Spinal cord (tissue), 10 donors: ENCODE measurements around the gene CFAP46. TPM values are rescaled to one million over a fixed set of nuclear protein-coding genes. Genes with fewer than 3 reads are reported as not detected.

Experiments used
- DNase-seq, 6 donors: peaks; one replicate each; pipeline versions ENCODE4 v3.0.0 to v3.0.0-alpha.2; 2013 to 2015; ENCODE audit warnings: low spot score in 6 of 6, low read depth in 4 of 6
- H3K27ac ChIP-seq: one replicate; pipeline ENCODE4 v1.5.1; 2013; ENCODE audit warnings: low read depth, low read length, control low read depth
- H3K27me3 ChIP-seq: one replicate; pipeline ENCODE4 v1.6.1; 2013; ENCODE audit warnings: low read length; ENCODE audit not compliant: control insufficient read depth, insufficient read depth
- H3K36me3 ChIP-seq: one replicate; pipeline ENCODE4 v1.6.1; 2013; ENCODE audit warnings: low read length; ENCODE audit not compliant: control insufficient read depth, insufficient read depth
- H3K4me1 ChIP-seq: one replicate; pipeline ENCODE4 v1.6.1; 2013; ENCODE audit warnings: low read length; ENCODE audit not compliant: control insufficient read depth, insufficient read depth
- H3K4me3 ChIP-seq: one replicate; pipeline ENCODE4 v1.5.1; 2013; ENCODE audit warnings: low read depth, low read length, control low read depth
- H3K9me3 ChIP-seq: one replicate; pipeline ENCODE4 v1.6.1; 2013; ENCODE audit warnings: low read length; ENCODE audit not compliant: control insufficient read depth, insufficient read depth
- WGBS: methylation state at CpG from one replicate; pipeline ENCODE4 v1.1.5; 2013; ENCODE audit warnings: missing lambda C conversion rate; ENCODE audit not compliant: insufficient coverage; 5-methylcytosine and 5-hydroxymethylcytosine counted together
- polyA plus RNA-seq, 2 donors: library from polyadenylated mRNA; unstranded; fragments of 120-200 nt; gene quantifications; one replicate each; pipeline ENCODE4 v1.2.1, GENCODE V29; 2013; ENCODE audit not compliant: insufficient read length in 2 of 2
- total RNA-seq, 2 donors: library from RNA; depleted of rRNA in 1 of 2; stranded (reverse); fragments of 120-200 nt in 1 of 2; fragments of >200 nt in 1 of 2; gene quantifications; one replicate each; pipeline versions ENCODE4 v1.2.3 to v1.2.4, GENCODE V29; 2013 to 2014
- donor health status: healthy.

Gene CFAP46
- total and polyA plus RNA-seq, 4 donors, result 5.3 to 14.3 (median 13.2) TPM

DNA sequence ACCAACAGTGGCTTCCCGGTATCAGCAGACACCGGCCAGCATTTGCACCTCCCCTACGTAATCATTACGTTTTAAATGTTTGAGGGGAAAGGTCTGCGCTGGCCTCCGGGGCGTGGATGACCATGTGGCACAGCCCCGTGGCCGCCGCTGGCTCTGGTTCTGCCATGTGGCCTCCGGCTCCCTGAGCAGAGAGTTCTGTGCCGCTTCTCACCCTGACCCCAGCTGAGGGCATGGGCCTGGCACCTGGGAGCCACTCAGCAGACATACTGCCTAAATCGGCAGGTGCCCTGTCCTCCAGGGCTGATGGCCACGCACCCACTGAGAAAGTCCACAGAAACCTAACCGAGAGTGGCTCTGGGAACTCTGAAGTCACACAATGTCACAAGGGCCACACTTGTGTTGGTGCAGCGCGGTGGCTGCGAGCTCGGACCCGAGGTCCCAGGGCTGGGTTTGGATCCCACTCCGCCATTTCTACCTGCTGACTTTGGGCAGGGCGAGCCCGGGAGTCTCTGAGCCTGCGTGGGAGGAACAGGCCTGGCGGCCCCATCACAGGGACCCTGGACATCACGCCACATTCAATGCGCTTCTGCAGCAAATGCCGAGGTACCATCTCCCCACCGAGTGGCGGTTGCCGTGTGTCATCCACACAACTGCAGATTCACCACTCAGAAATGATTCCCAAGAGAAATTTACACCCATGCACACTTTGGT, 25.3 kb downstream of the CFAP46 start:
- Histone ChIP-seq H3K9me3 (no peaks in the 10 kb centered on the region), H3K27me3 (no peaks in the 10 kb centered on the region), H3K4me1 (no peaks in the 10 kb centered on the region), H3K4me3 (no peak overlapping the region), H3K36me3 (peaks cover 78% of the 10 kb centered on the region), H3K27ac (no peak overlapping the region)
- 92% methylated on average over 31 of the region's 31 CpGs for WGBS
- DNase-seq, result no peak

DNA sequence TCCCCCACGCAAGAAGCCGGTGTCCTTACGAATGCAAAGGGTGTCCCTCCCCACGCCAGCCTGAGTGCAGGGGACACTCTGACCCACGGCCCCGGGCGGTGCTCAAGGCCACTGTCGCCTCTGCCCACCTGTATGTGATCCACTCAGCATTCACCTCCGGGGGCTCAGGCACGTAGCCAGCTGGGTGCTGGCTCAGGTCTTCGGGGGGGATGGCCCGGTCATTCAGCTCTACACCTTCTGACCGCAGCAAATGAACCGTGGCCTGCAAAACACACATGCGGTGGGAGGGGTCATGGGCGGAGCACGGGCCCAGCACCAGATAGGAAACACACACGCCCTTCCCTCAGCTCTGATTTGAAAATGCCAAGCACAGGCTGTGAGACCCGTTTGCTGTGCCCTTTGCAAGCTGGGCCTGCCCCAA, 25.9 kb downstream of the CFAP46 start:
- DNase-seq, result no peak
- 80% methylated on average over 19 of the region's 19 CpGs for WGBS
- peaks cover 72% of the 10 kb centered on the region for H3K36me3 ChIP-seq
- no peak overlapping the region for H3K4me3 ChIP-seq
- H3K9me3 ChIP-seq, result no peaks in the 10 kb centered on the region
- H3K4me1 ChIP-seq, result no peaks in the 10 kb centered on the region
- no peaks in the 10 kb centered on the region for H3K27me3 ChIP-seq
- no peak overlapping the region for H3K27ac ChIP-seq

DNA sequence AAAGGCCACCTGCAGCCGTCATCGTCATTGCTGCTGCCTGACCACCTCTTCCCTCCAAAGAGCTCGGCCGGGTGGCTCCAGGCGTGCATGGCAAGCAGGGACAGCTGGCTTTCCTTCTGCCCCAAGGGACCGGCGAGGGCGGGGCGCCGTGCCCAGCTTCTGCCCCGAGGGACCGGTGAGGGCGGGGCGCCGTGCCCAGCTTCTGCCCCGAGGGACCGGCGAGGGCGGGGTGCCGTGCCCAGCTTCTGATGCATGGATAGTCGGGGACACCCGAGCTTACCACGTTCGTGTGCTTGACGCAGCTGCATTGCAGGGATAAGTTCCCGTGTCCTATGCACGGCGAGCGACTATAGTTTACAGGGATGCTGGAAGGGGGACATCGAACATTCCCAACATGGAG, 27.0 kb downstream of the CFAP46 start:
- no peaks in the 10 kb centered on the region for H3K27me3 ChIP-seq
- peaks cover 6% of the 10 kb centered on the region for H3K4me1 ChIP-seq
- 87% methylated on average over 29 of the region's 30 CpGs for WGBS
- DNase-seq, result no peak
- H3K36me3 ChIP-seq, result peaks cover 71% of the 10 kb centered on the region
- H3K27ac ChIP-seq, result no peak overlapping the region
- no peaks in the 10 kb centered on the region for H3K9me3 ChIP-seq
- H3K4me3 ChIP-seq, result no peak overlapping the region

DNA sequence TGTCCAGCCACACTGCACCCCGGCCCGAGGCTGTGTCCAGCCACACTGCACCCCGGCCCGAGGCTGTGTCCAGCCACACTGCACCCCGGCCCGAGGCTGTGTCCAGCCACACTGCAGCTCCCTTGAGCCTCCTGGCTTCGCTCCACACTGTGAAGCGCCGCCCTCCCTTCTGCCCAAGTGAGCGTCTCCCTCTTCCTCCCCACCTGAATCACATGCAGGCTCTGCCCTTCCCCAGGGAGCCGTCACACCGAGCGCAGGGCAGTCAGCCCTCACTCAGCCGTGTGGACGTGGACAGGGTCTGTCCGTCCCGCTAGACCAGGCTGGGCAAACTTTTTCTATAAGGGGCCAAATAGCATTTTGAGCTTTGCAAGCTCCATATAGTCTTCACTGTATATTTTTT, 27.6 kb downstream of the CFAP46 start:
- H3K9me3 ChIP-seq, result no peaks in the 10 kb centered on the region
- peaks cover 6% of the 10 kb centered on the region for H3K4me1 ChIP-seq
- 88% methylated on average over 9 of the region's 17 CpGs for WGBS
- H3K36me3 ChIP-seq, result peaks cover 71% of the 10 kb centered on the region
- no peak for DNase-seq
- no peak overlapping the region for H3K4me3 ChIP-seq
- no peak overlapping the region for H3K27ac ChIP-seq
- H3K27me3 ChIP-seq, result no peaks in the 10 kb centered on the region

DNA sequence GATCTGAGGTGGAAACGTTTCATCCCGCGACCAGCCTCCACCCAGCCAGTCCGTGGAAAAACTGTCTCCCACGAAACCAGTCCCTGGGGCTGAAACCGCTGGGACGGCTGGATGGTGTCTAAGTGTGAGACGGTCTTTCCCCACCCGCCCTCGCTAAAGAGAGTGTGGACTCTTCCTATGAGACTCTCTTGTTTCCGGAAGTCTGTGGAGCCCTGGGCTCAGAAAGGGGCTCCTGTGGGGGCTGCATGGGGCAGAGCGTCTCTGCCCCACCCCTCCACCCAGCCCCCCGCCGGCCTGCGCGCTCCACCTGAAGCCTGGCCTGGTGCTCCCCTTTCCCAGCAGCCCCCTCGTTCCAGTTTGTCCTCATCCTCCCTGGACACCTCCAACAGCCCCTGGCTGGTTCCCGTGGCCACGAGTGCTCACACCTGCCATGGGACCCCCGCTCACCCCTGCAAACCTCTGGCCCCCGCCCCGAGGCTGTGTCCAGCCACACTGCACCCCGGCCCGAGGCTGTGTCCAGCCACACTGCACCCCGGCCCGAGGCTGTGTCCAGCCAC, 28.7 kb downstream of the CFAP46 start:
- no peaks in the 10 kb centered on the region for H3K9me3 ChIP-seq
- H3K27ac ChIP-seq, result no peak overlapping the region
- H3K4me3 ChIP-seq, result no peak overlapping the region
- no peaks in the 10 kb centered on the region for H3K27me3 ChIP-seq
- H3K36me3 ChIP-seq, result peaks cover 68% of the 10 kb centered on the region
- no peak for DNase-seq
- peaks cover 6% of the 10 kb centered on the region for H3K4me1 ChIP-seq
- WGBS, result 81% methylated on average over 18 of the region's 26 CpGs

DNA sequence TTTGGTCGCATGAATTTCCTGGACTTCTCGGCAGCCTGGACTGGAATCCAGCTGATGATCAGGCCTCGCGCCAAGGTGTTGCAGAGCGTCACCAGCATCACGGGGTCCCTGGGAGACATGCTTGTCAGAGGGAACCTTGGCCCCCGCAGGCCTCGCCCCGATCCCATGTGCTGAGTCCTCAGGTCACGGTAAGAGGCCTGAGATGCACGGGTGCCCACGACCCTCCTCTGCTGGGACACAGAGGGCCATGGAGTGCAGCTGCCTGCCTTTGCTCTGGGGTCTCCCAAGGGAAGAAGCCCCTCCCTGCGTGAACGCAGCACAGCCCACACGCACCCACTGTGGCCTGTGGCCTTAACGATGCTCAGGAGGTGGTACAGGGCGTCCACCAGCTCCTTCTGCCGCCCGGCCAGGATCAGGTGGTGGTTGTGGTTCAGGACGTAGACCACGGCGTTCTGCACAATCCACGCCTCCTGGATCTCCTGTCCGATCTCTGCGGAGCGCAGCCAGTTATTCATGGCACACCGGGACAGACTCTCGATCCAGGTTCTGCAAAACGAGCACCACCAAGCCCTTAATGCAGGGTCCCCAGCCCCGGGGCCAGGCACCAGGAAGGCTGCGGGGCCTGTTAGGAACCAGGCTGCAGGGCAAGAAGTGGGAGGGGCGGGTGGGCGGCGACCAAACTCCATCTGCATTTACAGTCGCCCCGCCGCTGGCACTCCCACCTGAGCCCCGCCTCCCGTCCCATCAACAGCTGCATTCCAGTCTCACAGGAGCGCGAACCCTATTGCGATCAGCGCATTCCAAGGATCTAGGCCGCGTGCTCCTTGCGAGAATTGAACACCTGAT, 29.4 kb downstream of the CFAP46 start:
- no peak for DNase-seq
- 78% methylated on average over 45 of the region's 46 CpGs for WGBS
- Histone ChIP-seq H3K27me3 (no peaks in the 10 kb centered on the region), H3K9me3 (no peaks in the 10 kb centered on the region), H3K4me3 (no peak overlapping the region), H3K4me1 (peaks cover 6% of the 10 kb centered on the region), H3K36me3 (peaks cover 70% of the 10 kb centered on the region), H3K27ac (no peak overlapping the region)

DNA sequence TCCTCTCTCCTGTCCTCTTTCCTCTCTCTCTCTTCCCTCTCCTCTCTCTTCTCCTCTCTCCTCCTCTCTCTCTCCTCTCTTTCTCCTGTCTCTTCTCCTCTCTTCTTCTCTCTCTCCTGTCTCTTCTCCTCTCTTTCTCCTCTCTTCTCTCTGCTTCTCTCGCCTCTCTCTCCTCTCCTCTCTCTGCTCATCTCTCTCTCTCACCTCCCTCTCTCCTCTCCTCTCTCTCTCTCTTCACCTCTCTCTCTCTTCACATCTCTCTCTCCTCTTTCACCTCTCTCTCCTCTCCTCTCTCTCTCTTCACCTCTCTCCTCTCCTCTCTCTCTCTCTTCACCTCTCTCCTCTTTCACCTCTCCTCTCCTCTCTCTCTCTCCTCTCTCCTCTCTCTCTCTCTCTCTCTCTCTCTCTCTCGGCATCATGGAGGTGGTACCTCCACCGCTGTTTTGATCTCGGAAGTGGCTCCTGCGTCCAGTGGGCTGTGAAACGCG, 30.1 kb downstream of the CFAP46 start:
- Histone ChIP-seq H3K27me3 (no peaks in the 10 kb centered on the region), H3K36me3 (peaks cover 74% of the 10 kb centered on the region), H3K4me1 (peaks cover 6% of the 10 kb centered on the region), H3K27ac (no peak overlapping the region), H3K4me3 (no peak overlapping the region), H3K9me3 (no peaks in the 10 kb centered on the region)
- WGBS, result 79% methylated on average over 7 of the region's 7 CpGs
- no peak for DNase-seq

DNA sequence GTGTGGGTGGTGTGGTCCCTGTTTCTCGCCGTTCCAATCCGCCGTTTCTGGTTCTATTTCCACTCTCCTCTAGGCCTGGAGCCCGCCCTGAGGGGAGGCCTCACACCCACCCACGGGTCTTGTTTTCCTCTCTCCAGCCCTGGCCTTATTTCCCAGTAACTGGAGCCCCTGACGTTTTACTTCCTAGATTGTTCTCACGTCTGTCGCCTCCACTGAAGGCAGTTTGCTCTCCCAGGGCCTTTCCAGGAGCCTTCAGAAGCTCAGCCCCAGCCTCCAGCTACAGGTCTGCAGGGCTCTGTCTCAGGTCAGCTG, 30.6 kb downstream of the CFAP46 start:
- Histone ChIP-seq H3K27me3 (no peaks in the 10 kb centered on the region), H3K9me3 (no peaks in the 10 kb centered on the region), H3K36me3 (peaks cover 72% of the 10 kb centered on the region), H3K4me3 (no peak overlapping the region), H3K4me1 (peaks cover 6% of the 10 kb centered on the region), H3K27ac (no peak overlapping the region)
- WGBS, result 51% methylated on average over 9 of the region's 9 CpGs
- DNase-seq, result peak in 1 of 6 donors; percentile 9

DNA sequence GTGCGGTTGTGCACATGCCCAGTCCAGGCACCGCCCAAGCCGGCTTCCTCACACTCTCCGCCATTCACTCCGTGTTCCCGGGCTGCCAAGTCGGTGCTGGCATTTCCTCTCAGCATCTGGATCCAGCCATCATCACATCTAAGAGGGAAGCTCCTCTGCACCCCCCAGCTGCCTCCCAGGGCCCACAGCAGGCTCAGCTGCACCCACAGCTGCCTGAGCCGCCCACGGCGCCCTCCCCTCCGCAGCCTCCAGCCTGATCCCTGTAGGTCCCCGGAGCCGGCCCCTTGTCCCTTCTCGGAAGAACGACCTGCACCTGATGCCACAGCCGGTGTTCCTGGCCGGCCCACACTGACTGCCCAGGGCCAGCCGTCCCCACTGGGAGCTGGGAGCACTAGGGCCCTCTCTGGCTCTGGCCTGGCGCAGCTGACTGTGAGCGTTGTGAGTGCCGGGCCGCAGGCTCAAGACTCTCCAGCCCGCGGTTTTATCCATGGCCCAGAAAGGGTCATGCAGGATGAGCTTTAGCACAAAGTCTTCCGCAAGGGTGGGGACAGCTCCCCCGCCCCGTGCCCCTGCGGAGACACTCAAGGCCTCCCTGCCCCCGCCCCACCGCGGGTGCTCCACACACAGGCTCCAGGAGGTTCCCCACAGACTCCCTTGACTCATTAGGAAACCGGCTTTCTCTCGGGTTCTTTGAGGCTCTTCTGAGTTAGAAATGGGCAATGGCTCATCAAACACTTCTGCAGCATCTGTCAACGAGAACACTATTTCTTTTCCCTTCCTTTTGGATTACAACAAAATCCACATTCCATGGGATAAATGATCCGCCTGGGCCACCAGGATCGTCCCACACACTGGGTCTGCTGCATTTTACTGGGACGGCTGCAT, 31.2 kb downstream of the CFAP46 start:
- H3K4me3 ChIP-seq, result no peak overlapping the region
- no peaks in the 10 kb centered on the region for H3K27me3 ChIP-seq
- 57% methylated on average over 34 of the region's 37 CpGs for whole genome bisulfite sequencing
- H3K4me1 ChIP-seq, result peaks cover 6% of the 10 kb centered on the region
- DNase-seq, result peak in 1 of 6 donors; percentile 20
- no peaks in the 10 kb centered on the region for H3K9me3 ChIP-seq
- no peak overlapping the region for H3K27ac ChIP-seq
- H3K36me3 ChIP-seq, result peaks cover 71% of the 10 kb centered on the region
